Suprapubic skin (tissue), 4 donors: ENCODE data around the gene NKD2. TPM values are rescaled to one million over a fixed set of nuclear protein-coding genes. Genes with fewer than 3 reads are reported as not detected.

Source experiments
- DNase-seq, 2 donors: peaks; one replicate each; pipeline ENCODE4 v3.0.0-alpha.2; 2019; ENCODE audit warnings: low spot score in 2 of 2
- H3K27ac ChIP-seq: fragments of 200-600 bp; sonication (generic); one replicate; pipeline ENCODE4 v1.5.1; 2019
- H3K27me3 ChIP-seq: fragments of 200-600 bp; sonication (generic); one replicate; pipeline ENCODE4 v1.5.1; 2019
- H3K36me3 ChIP-seq: fragments of 200-600 bp; sonication (generic); one replicate; pipeline ENCODE4 v1.5.1; 2019
- H3K4me1 ChIP-seq: fragments of 200-600 bp; sonication (generic); one replicate; pipeline ENCODE4 v1.5.1; 2019
- H3K4me3 ChIP-seq: fragments of 200-600 bp; sonication (generic); one replicate; pipeline ENCODE4 v1.5.1; 2019; ENCODE audit warnings: mild to moderate bottlenecking
- H3K9me3 ChIP-seq: fragments of 200-600 bp; sonication (generic); one replicate; pipeline ENCODE4 v1.5.1; 2019
- EP300 ChIP-seq: sonication (generic); formaldehyde crosslinking; IDR thresholded peaks from one replicate; pipeline ENCODE4 v1.6.1; 2017; ENCODE audit warnings: antibody characterized with exemption
- POLR2A ChIP-seq, 2 donors: fragments of 450-650 bp; IDR thresholded peaks; one replicate each; pipeline ENCODE4 v1.6.1; 2017; ENCODE audit warnings: antibody characterized with exemption in 2 of 2, mild to moderate bottlenecking in 2 of 2, moderate library complexity in 2 of 2
- POLR2AphosphoS5 ChIP-seq, 3 donors: sonication (generic); formaldehyde crosslinking; IDR thresholded peaks; one replicate each; pipeline ENCODE4 v1.6.1; 2017; ENCODE audit warnings: antibody characterized with exemption in 3 of 3
- WGBS: methylation state at CpG from one replicate; pipeline ENCODE4 v1.1.5; 2018; 5-methylcytosine and 5-hydroxymethylcytosine counted together
- total RNA-seq, 4 donors: library from RNA; depleted of rRNA; stranded (reverse); fragments of >200 nt; gene quantifications; one replicate each; pipeline ENCODE4 v1.1.0, GENCODE V29; 2016
- TF ChIP-seq, protein P1 (sequence below), 2 donors: fragments of 200-600 bp in 1 of 2; fragments of 450-650 bp in 1 of 2; sonication (generic) in 1 of 2; IDR thresholded peaks; one replicate each; pipeline ENCODE4 v1.5.1; 2016 to 2019; ENCODE audit warnings: antibody characterized with exemption in 2 of 2, mild to moderate bottlenecking in 1 of 2, moderate library complexity in 1 of 2

The NKD2 gene
- total RNA-seq, 4 donors from 2014 or later: 7.9 to 13.0 (median 10.6) TPM

DNA sequence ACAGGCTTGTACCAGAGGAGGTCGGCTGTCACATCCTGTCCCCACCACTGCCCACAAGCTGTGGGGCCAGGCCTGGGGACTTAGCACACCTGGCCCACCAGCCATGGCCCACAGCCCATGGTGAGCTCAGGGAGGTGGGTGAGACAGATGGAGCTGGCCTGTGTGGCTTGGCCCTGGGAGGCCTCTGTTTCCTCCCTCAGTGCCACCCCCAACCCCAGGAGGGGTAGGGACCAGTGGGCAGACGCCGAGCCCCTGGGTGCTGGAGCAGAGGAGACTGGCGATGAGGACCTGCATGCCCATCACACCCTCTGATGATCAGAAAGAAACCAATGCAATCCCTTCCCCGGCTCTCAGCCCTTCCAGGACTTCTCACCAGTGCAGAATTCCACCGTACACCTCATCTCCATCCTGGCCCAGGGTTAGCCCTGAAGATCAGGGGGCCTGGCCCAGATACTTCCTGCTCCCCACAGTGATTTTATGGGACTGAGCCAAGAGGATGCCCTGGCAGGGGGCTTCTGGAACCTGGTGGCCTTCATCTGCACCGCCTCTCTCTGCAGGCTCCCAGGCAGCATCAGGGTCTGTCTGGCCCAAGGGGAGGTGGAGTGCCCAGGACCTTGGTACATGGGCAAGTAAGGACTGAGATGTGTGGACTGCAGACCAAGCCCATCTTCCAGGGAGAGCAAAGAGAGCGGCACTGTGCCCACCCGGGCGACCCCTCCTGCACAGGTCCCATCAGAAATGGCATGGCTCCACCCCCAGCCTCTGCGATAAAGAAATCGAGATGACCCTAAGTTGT, 16.9 kb upstream of the NKD2 start:
- H3K27me3 ChIP-seq: no peaks in the 10 kb centered on the region
- H3K4me3 ChIP-seq: no peak overlapping the region
- 84% methylated on average over 7 of the region's 12 CpGs for WGBS
- TF ChIP-seq, protein P1, sequence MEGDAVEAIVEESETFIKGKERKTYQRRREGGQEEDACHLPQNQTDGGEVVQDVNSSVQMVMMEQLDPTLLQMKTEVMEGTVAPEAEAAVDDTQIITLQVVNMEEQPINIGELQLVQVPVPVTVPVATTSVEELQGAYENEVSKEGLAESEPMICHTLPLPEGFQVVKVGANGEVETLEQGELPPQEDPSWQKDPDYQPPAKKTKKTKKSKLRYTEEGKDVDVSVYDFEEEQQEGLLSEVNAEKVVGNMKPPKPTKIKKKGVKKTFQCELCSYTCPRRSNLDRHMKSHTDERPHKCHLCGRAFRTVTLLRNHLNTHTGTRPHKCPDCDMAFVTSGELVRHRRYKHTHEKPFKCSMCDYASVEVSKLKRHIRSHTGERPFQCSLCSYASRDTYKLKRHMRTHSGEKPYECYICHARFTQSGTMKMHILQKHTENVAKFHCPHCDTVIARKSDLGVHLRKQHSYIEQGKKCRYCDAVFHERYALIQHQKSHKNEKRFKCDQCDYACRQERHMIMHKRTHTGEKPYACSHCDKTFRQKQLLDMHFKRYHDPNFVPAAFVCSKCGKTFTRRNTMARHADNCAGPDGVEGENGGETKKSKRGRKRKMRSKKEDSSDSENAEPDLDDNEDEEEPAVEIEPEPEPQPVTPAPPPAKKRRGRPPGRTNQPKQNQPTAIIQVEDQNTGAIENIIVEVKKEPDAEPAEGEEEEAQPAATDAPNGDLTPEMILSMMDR (IDR thresholded peaks at IDR 0.05): no peak
- TF ChIP-seq POLR2A (IDR thresholded peaks at IDR 0.05): no peak
- TF ChIP-seq POLR2AphosphoS5 (IDR thresholded peaks at IDR 0.05): no peak
- no peak for TF ChIP-seq EP300
- DNase-seq: peak; percentile 57 to 71
- peaks cover 12% of the 10 kb centered on the region for H3K4me1 ChIP-seq
- no peaks in the 10 kb centered on the region for H3K36me3 ChIP-seq
- no peak overlapping the region for H3K27ac ChIP-seq
- no peaks in the 10 kb centered on the region for H3K9me3 ChIP-seq

DNA sequence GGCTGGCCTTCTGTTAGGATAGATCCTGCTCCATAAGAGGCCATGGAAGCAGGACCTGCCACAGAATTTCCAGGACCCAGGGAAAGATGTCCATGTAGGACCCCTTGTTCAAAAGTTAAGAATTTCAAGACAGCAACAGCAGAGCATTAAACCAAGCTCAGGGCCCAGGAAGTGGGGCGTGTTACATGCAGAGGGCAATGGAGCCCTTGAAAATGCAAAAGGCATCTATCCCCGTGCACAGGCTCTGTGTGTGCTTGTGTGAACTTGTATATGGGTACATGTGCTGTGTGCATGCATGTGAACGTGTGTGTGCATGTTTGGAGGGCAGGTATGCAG, 14.4 kb upstream of the NKD2 start:
- 82% methylated on average over 3 of the region's 3 CpGs for WGBS
- no peaks in the 10 kb centered on the region for H3K27me3 ChIP-seq
- no peak overlapping the region for H3K4me3 ChIP-seq
- no peaks in the 10 kb centered on the region for H3K9me3 ChIP-seq
- H3K27ac ChIP-seq: no peak overlapping the region
- TF ChIP-seq POLR2AphosphoS5 (IDR thresholded peaks at IDR 0.05): no peak
- no peak for TF ChIP-seq EP300
- DNase-seq: peak in 1 of 2 donors; percentile 52
- no peaks in the 10 kb centered on the region for H3K36me3 ChIP-seq
- H3K4me1 ChIP-seq: peaks cover 17% of the 10 kb centered on the region

DNA sequence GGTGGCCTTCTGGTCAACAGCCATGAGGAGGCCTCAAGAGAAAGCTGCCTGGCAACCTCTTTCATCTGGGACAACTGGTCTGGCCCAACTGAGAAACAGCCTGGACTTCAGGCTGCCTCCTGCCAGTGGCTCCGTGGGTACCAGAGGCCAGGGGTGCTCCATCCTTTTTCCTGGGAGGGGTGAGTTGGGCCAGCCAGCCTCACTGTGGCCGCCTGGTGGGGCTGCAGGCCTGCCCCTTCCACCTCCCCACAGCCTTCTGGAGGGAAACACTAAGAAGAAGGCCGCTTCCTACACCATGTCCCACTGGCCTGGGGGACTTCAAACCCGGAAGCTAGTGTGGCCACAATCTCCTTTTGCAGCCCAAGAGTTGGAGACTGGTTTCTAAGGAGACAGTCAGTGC, 13.8 kb upstream of the NKD2 start:
- DNase-seq: peak in 1 of 2 donors; percentile 52
- H3K27me3 ChIP-seq: no peaks in the 10 kb centered on the region
- TF ChIP-seq POLR2AphosphoS5 (IDR thresholded peaks at IDR 0.05) (no peak), POLR2A (IDR thresholded peaks at IDR 0.05) (no peak), EP300 (no peak)
- TF ChIP-seq, protein P1 (IDR thresholded peaks at IDR 0.05): no peak
- no peaks in the 10 kb centered on the region for H3K9me3 ChIP-seq
- no peak overlapping the region for H3K27ac ChIP-seq
- H3K4me3 ChIP-seq: no peak overlapping the region
- H3K36me3 ChIP-seq: no peaks in the 10 kb centered on the region
- WGBS: 88% methylated on average over 4 of the region's 4 CpGs
- H3K4me1 ChIP-seq: peaks cover 13% of the 10 kb centered on the region

DNA sequence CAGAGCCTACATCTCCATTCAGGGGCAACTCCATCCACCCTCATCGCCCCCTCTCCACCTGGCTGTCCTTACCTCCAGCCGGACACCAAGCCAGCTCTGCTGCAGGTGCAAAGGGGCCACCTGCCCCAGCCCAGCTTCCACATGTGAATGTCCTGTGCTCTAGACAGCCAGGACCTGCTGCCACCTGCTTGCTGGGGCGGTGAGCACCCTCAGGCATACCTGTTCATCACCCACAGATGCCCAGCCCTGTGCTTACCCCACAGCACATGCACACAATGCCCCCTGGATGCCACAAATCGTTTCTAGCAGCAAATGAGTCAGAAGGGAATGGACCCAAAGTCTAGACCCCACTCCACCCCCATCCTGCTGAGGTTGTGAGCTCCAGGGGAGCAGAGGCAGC, 13.3 kb upstream of the NKD2 start:
- H3K4me1 ChIP-seq: peaks cover 8% of the 10 kb centered on the region
- no peaks in the 10 kb centered on the region for H3K36me3 ChIP-seq
- H3K27ac ChIP-seq: no peak overlapping the region
- H3K27me3 ChIP-seq: no peaks in the 10 kb centered on the region
- TF ChIP-seq POLR2AphosphoS5 (IDR thresholded peaks at IDR 0.05): no peak
- TF ChIP-seq, protein P1 (IDR thresholded peaks at IDR 0.05): no peak
- no peak for TF ChIP-seq POLR2A (IDR thresholded peaks at IDR 0.05)
- no peak for TF ChIP-seq EP300
- WGBS: 95% methylated on average over 3 of the region's 4 CpGs
- H3K4me3 ChIP-seq: no peak overlapping the region
- peak in 1 of 2 donors; percentile 45 for DNase-seq
- H3K9me3 ChIP-seq: no peaks in the 10 kb centered on the region

DNA sequence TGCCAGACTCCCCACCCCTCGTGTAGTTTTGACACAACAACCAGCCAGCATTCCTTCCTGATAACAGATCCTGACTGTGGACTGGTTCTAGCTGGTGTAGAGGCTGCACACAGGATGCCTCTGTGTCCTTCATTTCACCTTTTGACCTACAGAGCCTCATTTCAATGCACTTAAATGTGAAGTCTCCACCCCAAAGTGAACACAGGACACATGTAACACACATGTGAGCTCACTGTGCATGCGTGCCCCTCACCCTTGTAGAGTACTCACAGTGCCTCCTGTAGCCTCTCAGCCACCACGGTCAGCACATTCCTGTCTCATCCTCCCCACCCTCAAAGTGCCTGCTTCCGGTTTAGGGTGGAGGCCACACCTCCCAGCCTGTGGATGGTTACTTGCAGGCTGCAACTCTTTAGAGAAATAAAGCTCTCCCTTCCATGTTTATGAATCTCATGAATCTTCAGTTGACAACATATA, 11.6 kb upstream of the NKD2 start:
- Histone ChIP-seq H3K36me3 (no peaks in the 10 kb centered on the region), H3K27ac (no peak overlapping the region), H3K4me1 (peaks cover 5% of the 10 kb centered on the region), H3K9me3 (no peaks in the 10 kb centered on the region), H3K27me3 (no peaks in the 10 kb centered on the region), H3K4me3 (no peak overlapping the region)
- DNase-seq: peak in 1 of 2 donors; percentile 70
- TF ChIP-seq, protein P1 (IDR thresholded peaks at IDR 0.05): no peak
- TF ChIP-seq EP300 (no peak), POLR2A (IDR thresholded peaks at IDR 0.05) (no peak)
- 35% methylated on average over 4 of the region's 4 CpGs for WGBS
